Right atrium auricular region (tissue), 2 donors: ENCODE data around the gene MZB1. TPM values are rescaled to one million over a fixed set of nuclear protein-coding genes. Genes with fewer than 3 reads are reported as not detected.
A peak's percentile ranks its signal among the peaks of the same experiment; 100 is the strongest.

Experiments used
- DNase-seq: peaks from one replicate; pipeline ENCODE4 v3.0.0-alpha.2; 2019; ENCODE audit warnings: low spot score
- H3K27ac ChIP-seq, 2 donors: fragments of 200-600 bp; sonication (generic); 1 replicate in 1 of 2; 2 replicates in 1 of 2; pipeline ENCODE4 v1.5.1; 2016 to 2019
- H3K27me3 ChIP-seq, 2 donors: fragments of 200-600 bp; sonication (generic); one replicate each; pipeline versions ENCODE4 v1.5.1 to v1.6.0; 2017 to 2019
- H3K36me3 ChIP-seq: fragments of 200-600 bp; sonication (generic); one replicate; pipeline ENCODE4 v1.5.1; 2016
- H3K4me1 ChIP-seq, 2 donors: fragments of 200-600 bp; sonication (generic); one replicate each; pipeline versions ENCODE4 v1.5.1 to v1.6.0; 2017 to 2019
- H3K4me3 ChIP-seq, 2 donors: fragments of 200-600 bp; sonication (generic); 1 replicate in 1 of 2; 2 replicates in 1 of 2; pipeline ENCODE4 v1.5.1; 2017 to 2019; ENCODE audit warnings: mild to moderate bottlenecking in 1 of 2, moderate library complexity in 1 of 2
- H3K9me3 ChIP-seq, 2 donors: fragments of 200-600 bp; sonication (generic); one replicate each; pipeline ENCODE4 v1.5.1; 2019
- total RNA-seq, 2 donors: library from RNA; depleted of rRNA; stranded (reverse); fragments of >200 nt; gene quantifications; one replicate each; pipeline ENCODE4 v1.1.0, GENCODE V29; 2016
- TF ChIP-seq, protein P1 (sequence below), 2 donors: fragments of 200-600 bp; sonication (generic); IDR thresholded peaks; one replicate each; pipeline ENCODE4 v1.5.1; 2019; ENCODE audit warnings: antibody characterized with exemption in 2 of 2

MZB1 gene
- total RNA-seq, 2 donors from 2014 or later = 0.70 to 1.3 TPM

DNA sequence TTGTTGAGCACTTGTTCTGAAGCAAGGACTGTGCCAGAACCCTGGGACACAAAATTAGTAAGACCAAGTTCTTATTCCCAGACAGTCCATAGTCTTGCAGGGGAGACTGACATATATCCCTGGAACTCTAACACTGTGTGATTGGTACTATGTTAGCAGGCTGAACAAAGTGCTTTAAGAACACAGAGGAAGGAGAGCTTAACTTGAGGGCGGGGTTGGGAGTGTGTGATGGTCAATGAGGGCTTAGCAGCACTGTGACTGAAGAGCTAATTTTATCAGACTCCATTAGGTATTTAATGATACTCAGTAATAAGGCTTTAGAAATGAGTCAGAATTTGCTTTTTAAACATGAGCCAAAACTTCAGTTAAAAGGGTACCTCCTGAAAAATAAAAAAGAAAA lies 29.1 kb upstream of the MZB1 start:
- Histone ChIP-seq H3K27me3 (no peaks in the 10 kb centered on the region), H3K4me1 (peaks cover 0 to 64% of the 10 kb centered on the region in 2 donors), H3K36me3 (peaks cover 21% of the 10 kb centered on the region), H3K4me3 (no peak overlapping the region), H3K9me3 (no peaks in the 10 kb centered on the region), H3K27ac (peak overlapping the region; percentile 77 to 94)
- TF ChIP-seq, protein P1, sequence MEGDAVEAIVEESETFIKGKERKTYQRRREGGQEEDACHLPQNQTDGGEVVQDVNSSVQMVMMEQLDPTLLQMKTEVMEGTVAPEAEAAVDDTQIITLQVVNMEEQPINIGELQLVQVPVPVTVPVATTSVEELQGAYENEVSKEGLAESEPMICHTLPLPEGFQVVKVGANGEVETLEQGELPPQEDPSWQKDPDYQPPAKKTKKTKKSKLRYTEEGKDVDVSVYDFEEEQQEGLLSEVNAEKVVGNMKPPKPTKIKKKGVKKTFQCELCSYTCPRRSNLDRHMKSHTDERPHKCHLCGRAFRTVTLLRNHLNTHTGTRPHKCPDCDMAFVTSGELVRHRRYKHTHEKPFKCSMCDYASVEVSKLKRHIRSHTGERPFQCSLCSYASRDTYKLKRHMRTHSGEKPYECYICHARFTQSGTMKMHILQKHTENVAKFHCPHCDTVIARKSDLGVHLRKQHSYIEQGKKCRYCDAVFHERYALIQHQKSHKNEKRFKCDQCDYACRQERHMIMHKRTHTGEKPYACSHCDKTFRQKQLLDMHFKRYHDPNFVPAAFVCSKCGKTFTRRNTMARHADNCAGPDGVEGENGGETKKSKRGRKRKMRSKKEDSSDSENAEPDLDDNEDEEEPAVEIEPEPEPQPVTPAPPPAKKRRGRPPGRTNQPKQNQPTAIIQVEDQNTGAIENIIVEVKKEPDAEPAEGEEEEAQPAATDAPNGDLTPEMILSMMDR (IDR thresholded peaks at IDR 0.05) = no peak
- DNase-seq = no peak

DNA sequence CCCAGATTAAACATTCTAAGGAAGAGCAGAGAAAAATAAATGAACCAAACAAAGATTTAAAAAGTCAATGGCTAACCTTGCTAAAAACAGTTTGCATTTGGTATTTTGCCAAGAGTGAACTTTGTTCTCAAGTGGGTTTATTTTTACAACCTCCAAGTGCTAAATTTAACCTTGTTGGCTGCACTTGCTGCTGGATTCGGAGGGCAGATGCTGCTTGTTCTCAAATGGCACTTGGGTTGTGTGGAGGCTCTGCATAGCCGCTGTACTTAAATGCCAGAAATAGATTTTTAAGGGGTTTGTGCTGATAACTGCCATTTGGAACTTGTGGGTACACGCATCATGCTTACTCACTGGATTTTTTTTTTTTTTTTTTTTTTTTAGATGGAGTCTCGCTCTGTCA lies 27.5 kb upstream of the MZB1 start:
- no peak for DNase-seq
- H3K27ac ChIP-seq = peak overlapping the region; percentile 78 to 94
- H3K27me3 ChIP-seq = no peaks in the 10 kb centered on the region
- peaks cover 0 to 68% of the 10 kb centered on the region in 2 donors for H3K4me1 ChIP-seq
- peaks cover 11% of the 10 kb centered on the region for H3K36me3 ChIP-seq
- no peak overlapping the region for H3K4me3 ChIP-seq
- no peaks in the 10 kb centered on the region for H3K9me3 ChIP-seq
- TF ChIP-seq, protein P1 (IDR thresholded peaks at IDR 0.05) = no peak

DNA sequence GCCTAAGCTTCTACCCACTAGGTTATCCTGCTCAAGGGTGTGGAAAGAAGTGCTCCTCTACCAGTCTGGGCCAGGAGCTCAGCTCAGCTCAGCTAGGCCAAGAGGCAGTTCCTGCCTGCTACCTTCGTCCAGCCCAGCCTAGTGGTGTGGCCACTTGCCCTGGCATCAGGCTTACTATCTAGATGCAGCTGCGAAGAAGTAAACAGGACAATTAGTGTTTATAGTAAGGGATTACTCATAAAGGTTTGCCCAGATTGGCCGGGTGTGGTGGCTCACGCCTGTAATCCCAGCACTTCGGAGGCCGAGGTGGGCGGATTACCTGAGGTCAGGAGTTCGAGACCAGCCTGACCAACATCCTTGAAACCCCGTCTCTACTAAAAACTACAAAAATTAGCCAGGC lies 26.9 kb upstream of the MZB1 start:
- Histone ChIP-seq H3K27me3 (no peaks in the 10 kb centered on the region), H3K4me3 (no peak overlapping the region), H3K4me1 (peaks cover 0 to 68% of the 10 kb centered on the region in 2 donors), H3K36me3 (peaks cover 11% of the 10 kb centered on the region), H3K27ac (peak overlapping the region; percentile 78 to 94), H3K9me3 (no peaks in the 10 kb centered on the region)
- no peak for DNase-seq
- TF ChIP-seq, protein P1 (IDR thresholded peaks at IDR 0.05) = no peak

DNA sequence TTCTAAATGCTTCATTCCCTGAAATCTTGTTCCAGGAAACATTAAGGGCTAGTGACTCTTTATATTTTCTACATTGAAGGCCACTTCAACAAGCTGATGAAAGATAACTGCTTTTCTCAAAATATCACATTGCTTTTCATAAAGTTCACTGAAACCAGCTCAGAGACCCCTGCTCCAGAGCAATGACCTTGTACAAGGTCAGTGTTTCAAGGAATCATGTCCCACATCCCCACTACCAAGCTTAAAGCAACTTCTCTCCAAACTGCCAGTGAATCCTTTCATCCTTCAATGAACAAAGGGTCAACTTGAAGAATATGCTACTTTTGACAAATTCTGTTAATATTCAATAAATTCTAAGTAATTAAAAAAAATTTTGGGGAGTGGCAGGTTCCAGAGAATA lies 26.2 kb upstream of the MZB1 start:
- Histone ChIP-seq H3K36me3 (peaks cover 11% of the 10 kb centered on the region), H3K27ac (peak overlapping the region; percentile 78 to 94), H3K4me3 (no peak overlapping the region), H3K27me3 (no peaks in the 10 kb centered on the region), H3K9me3 (no peaks in the 10 kb centered on the region), H3K4me1 (peaks cover 0 to 68% of the 10 kb centered on the region in 2 donors)
- TF ChIP-seq, protein P1 (IDR thresholded peaks at IDR 0.05) = no peak
- no peak for DNase-seq

DNA sequence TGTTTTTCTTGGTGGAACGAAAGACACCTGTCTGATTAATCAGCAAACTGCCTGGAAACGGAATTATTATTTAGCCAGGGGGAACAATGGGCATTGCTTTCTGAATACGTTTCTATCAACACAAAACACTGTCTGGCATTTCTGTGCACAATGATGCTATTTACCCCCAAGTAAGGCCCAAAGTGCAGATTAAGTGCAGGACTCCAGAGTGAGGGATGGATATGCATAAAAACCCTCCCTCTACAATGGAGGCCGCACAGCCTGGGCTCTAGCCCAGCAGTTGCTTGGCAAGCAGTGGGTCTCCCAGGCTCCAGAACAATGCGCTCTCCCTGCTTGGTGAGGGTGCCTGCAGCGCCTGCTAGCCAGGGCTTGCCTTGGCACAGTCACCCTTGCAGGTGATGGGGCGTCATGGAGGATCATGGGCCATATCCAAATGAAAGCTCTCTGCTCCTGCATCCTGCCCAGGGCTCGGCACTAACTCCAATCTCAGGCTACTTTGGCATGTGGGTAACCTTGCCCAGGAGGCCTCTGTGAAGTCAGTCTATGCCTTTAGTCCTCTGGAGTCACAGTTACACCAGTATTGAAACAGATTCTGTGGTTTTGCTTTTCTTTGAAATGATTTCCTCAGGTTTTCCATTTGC lies 25.6 kb upstream of the MZB1 start:
- Histone ChIP-seq H3K4me1 (peaks cover 0 to 67% of the 10 kb centered on the region in 2 donors), H3K9me3 (no peaks in the 10 kb centered on the region), H3K4me3 (no peak overlapping the region), H3K27me3 (no peaks in the 10 kb centered on the region), H3K27ac (peak overlapping the region; percentile 78 to 94), H3K36me3 (peaks cover 11% of the 10 kb centered on the region)
- no peak for DNase-seq
- TF ChIP-seq, protein P1 (IDR thresholded peaks at IDR 0.05) = no peak
